ENCODE measurements around the gene ROS1. TPM values are rescaled to one million over a fixed set of nuclear protein-coding genes. Genes with fewer than 3 reads are reported as not detected.

ROS1 gene
- total RNA-seq, 2 experiments from 2014 or later = not detected

- Mint-ChIP-seq H3K27ac (no peak overlapping the region), H3K4me3 (no peak overlapping the region), H3K36me3 (ENCODE audit: low read depth) (no peaks in the 10 kb centered on the region), H3K4me1 (ENCODE audit: low read depth) (no peaks in the 10 kb centered on the region), H3K27me3 (no peaks in the 10 kb centered on the region), H3K9me3 (no peaks in the 10 kb centered on the region)
- no peaks in the 10 kb centered on the region for H3K9me3 ChIP-seq (ENCODE audit: control insufficient read depth in 1 of 2, insufficient read depth in 1 of 2, low read length in 2 of 2)
- ChIA-PET POLR2A (no interaction called here), CTCF (no interaction called here)
- H3K36me3 ChIP-seq (ENCODE audit: insufficient read depth, low read length) = no peaks in the 10 kb centered on the region
- no peak overlapping the region for H3K4me3 ChIP-seq (ENCODE audit: low read length)
- DNase-seq (no peak), ATAC-seq (ENCODE audit: poor library complexity) (no peak)
- no peak overlapping the region for H3K27ac ChIP-seq (ENCODE audit: low read depth in 1 of 2, low read length in 2 of 2)
- no peak for TF ChIP-seq CTCF (IDR thresholded peaks at IDR 0.05)
- intact Hi-C loops (cut with DNase I, micrococcal nuclease) = no loop called here
- no peaks in the 10 kb centered on the region for H3K4me1 ChIP-seq (ENCODE audit: insufficient read depth, low read length)
- no peaks in the 10 kb centered on the region for H3K27me3 ChIP-seq (ENCODE audit: control insufficient read depth in 1 of 2, insufficient read depth in 2 of 2, low read length in 2 of 2)
These were observed 74.2 kb downstream of the ROS1 start for GRCh38 chr6:117351521-117351920.

GRCh38 chr6:117346142-117346930 is 79.4 kb downstream of the ROS1 start:
- Mint-ChIP-seq H3K36me3 (ENCODE audit: low read depth) (no peaks in the 10 kb centered on the region), H3K4me1 (ENCODE audit: low read depth) (no peaks in the 10 kb centered on the region), H3K27me3 (peaks cover 4% of the 10 kb centered on the region), H3K9me3 (no peaks in the 10 kb centered on the region), H3K4me3 (no peak overlapping the region), H3K27ac (no peak overlapping the region)
- Histone ChIP-seq H3K4me3 (ENCODE audit: low read length) (no peak overlapping the region), H3K4me1 (ENCODE audit: insufficient read depth, low read length) (no peaks in the 10 kb centered on the region), H3K36me3 (ENCODE audit: insufficient read depth, low read length) (no peaks in the 10 kb centered on the region), H3K9me3 (ENCODE audit: control insufficient read depth in 1 of 2, insufficient read depth in 1 of 2, low read length in 2 of 2) (no peaks in the 10 kb centered on the region), H3K27ac (ENCODE audit: low read depth in 1 of 2, low read length in 2 of 2) (no peak overlapping the region), H3K27me3 (ENCODE audit: control insufficient read depth in 1 of 2, insufficient read depth in 2 of 2, low read length in 2 of 2) (peaks cover 0 to 4% of the 10 kb centered on the region in 2 experiments)
- DNase-seq (peak in 3 of 14 experiments; percentile 16 to 30 (median 19)), ATAC-seq (ENCODE audit: poor library complexity) (no peak)
- peak; percentile 65 for TF ChIP-seq CTCF (IDR thresholded peaks at IDR 0.05)
- intact Hi-C loops (cut with DNase I, micrococcal nuclease) = loop anchor here (2.0 to 10.0 kb wide), 6 partner anchors 210 to 1768 kb away; partner anchors contain the start of gene NUS1 (in 1 of the 2)
- ChIA-PET CTCF (no interaction called here), POLR2A (no interaction called here)

GRCh38 chr6:117345292-117345610 is 80.5 kb downstream of the ROS1 start:
- no peak for ATAC-seq (ENCODE audit: poor library complexity)
- Histone ChIP-seq H3K4me3 (ENCODE audit: low read length) (no peak overlapping the region), H3K36me3 (ENCODE audit: insufficient read depth, low read length) (no peaks in the 10 kb centered on the region), H3K27me3 (ENCODE audit: control insufficient read depth in 1 of 2, insufficient read depth in 2 of 2, low read length in 2 of 2) (peaks cover 0 to 4% of the 10 kb centered on the region in 2 experiments), H3K9me3 (ENCODE audit: control insufficient read depth in 1 of 2, insufficient read depth in 1 of 2, low read length in 2 of 2) (no peaks in the 10 kb centered on the region), H3K4me1 (ENCODE audit: insufficient read depth, low read length) (no peaks in the 10 kb centered on the region), H3K27ac (ENCODE audit: low read depth in 1 of 2, low read length in 2 of 2) (no peak overlapping the region)
- CTCF ChIA-PET = no interaction called here
- H3K4me3 Mint-ChIP-seq = no peak overlapping the region
- peaks cover 8% of the 10 kb centered on the region for H3K27me3 Mint-ChIP-seq
- intact Hi-C loops (cut with DNase I, micrococcal nuclease) = loop anchor here in 1 of 2 experiments (5.0 to 10.0 kb wide), 3 partner anchors 212 to 1770 kb away; partner anchors contain the start of gene NUS1
- H3K27ac Mint-ChIP-seq = no peak overlapping the region
- H3K4me1 Mint-ChIP-seq (ENCODE audit: low read depth) = no peaks in the 10 kb centered on the region
- no peak for TF ChIP-seq CTCF (IDR thresholded peaks at IDR 0.05)
- H3K36me3 Mint-ChIP-seq (ENCODE audit: low read depth) = no peaks in the 10 kb centered on the region
- no peak for DNase-seq
- H3K9me3 Mint-ChIP-seq = no peaks in the 10 kb centered on the region
- POLR2A ChIA-PET = no interaction called here
